ENCODE results near the gene IFI30.

IFI30 gene

GRCh38 chr19:18171605-18172327 lies 1.8 kb upstream of the IFI30 start:
- DNase-seq, result no peak

DNA sequence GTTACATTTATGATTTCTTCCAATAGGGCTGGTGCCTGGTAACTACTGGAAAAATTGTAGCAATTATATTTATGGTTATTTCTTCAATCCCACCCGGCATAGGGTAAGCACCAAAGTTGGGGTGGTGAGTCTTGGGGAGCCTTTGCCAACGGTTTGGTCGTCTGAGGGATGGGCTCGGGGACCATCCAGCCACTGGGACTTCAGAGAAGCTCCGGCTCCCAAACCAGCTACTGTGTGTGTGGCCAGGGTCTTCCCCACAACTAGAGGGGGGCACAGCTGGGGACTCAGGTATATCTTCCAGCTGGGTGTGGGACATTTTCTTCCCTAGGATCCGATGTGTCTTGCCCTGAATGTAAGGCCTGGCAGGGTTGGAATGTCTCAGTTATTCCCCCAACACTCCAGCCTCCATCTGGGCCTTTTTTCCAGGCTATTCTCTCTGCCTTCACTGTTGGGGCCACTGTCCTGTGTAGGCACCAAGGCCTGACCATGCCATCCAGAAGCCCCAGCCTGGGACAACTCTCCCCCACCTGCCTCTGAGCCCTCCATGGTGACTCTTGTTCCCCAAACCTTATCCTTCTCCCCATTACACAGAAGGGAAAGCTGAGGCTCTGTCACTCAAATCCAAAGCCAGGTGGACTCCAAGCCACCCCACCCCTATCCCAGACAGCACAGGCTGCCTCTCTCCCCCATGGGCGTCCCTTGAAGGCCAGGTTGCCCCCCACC lies 1.1 kb upstream of the IFI30 start:
- no peak for DNase-seq

GRCh38 chr19:18173054-18173571 lies 500 bp upstream of the IFI30 start:
- no peak for DNase-seq

DNA sequence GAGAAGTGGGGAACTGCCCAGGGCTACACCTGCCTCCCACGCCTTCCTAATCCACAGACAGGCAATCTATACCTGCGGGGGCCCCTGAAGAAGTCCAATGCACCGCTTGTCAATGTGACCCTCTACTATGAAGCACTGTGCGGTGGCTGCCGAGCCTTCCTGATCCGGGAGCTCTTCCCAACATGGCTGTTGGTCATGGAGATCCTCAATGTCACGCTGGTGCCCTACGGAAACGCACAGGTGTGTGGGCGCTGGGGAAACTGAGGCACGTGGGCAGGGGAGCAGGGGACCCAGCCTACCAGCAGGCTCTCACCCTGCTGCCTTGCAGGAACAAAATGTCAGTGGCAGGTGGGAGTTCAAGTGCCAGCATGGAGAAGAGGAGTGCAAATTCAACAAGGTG lies 1.4 kb downstream of the IFI30 start:
- DNase-seq, result no peak

DNA sequence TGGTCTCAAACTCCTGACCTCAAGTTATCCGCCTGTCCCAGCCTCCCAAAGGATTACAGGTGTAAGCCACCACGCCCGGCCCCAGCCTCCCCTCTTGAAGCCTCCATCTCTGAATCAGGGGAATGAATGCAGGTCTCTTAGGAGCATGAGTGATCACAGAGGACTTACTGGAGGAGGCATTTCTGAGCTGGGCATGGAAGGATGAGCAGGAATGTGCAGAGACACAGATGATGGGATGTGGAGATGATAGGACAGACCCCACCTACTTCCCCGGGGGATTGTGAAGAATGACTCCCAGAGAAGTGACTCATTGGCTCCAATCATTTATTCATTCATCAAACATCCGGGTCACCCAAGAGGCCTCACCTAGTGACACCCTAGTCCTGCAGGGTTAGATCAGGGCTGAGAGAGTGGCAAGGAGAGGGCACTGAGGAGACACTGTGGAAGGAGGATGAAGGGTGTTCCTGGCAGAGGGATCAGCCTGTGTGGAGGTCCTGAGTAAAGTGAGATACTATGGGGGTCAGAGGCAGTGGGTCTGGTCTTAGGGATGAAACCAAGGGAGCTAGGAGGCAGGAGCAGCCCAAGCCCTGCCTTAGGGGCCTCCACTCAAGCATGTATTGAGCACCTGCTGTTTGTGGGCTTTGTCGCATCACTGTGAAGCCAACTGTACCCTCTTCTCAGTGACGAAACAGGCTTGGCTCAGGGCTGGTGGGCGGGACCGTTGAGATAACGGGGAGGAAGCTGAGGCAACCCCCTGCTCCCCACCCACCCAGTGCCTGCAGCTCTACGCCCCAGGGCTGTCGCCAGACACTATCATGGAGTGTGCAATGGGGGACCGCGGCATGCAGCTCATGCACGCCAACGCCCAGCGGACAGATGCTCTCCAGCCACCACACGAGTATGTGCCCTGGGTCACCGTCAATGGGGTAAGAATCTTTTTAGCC lies 3.0 kb downstream of the IFI30 start:
- DNase-seq, result no peak

GRCh38 chr19:18179957-18180356 lies 6.3 kb downstream of the IFI30 start:
- DNase-seq, result no peak

GRCh38 chr19:18183529-18183928 lies 9.9 kb downstream of the IFI30 start:
- DNase-seq, result no peak

DNA sequence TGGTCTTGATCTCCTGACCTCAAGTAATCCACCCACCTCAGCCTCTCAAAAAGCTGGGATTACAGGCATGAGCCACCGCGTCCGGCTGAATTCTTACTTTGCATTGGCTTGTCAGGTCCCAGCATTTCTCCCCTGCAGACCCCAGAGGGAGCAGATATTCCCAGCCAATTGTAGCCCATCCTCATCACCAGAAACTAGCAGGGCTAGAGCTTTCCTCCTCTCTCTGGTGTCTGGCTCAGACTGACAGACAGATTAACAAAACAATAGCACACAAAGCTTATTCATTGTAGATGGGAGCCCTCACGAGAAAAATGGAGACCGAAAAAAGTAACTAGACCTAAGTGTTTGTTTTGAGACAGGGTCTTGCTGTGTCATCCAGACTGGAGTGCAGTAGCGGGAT lies 11.9 kb downstream of the IFI30 start:
- no peak for DNase-seq

- no peak for DNase-seq
Measured at GRCh38 chr19:18190278-18190677, 16.7 kb downstream of the IFI30 start.

DNA sequence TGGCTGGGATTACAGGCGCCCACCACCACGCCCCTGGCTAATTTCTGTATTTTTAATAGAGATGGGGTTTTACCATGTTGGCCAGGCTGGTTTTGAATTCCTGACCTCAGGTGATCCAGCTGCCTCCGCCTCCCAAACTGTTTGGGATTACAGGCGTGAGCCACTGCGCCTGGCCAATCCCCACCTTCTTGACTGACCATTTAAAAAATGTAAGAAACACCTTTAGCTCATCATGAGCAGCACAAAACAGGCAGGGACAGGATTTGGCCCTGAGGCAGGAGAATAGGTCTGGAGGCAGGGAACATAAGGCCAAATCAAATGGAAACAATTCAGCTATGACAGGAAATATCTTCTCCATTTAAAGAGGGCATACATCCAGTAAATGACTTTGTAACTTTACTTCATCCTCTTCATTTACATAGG lies 18.0 kb downstream of the IFI30 start:
- DNase-seq, result no peak

GRCh38 chr19:18192673-18193387 lies 19.2 kb downstream of the IFI30 start, which contains the start of gene MPV17L2:
Gene MPV17L2, plus strand, starts transcription at chr19:18193218. Its CDS starts 64 bp downstream, at chr19:18193282.
- DNase-seq, result peak; percentile 99

DNA sequence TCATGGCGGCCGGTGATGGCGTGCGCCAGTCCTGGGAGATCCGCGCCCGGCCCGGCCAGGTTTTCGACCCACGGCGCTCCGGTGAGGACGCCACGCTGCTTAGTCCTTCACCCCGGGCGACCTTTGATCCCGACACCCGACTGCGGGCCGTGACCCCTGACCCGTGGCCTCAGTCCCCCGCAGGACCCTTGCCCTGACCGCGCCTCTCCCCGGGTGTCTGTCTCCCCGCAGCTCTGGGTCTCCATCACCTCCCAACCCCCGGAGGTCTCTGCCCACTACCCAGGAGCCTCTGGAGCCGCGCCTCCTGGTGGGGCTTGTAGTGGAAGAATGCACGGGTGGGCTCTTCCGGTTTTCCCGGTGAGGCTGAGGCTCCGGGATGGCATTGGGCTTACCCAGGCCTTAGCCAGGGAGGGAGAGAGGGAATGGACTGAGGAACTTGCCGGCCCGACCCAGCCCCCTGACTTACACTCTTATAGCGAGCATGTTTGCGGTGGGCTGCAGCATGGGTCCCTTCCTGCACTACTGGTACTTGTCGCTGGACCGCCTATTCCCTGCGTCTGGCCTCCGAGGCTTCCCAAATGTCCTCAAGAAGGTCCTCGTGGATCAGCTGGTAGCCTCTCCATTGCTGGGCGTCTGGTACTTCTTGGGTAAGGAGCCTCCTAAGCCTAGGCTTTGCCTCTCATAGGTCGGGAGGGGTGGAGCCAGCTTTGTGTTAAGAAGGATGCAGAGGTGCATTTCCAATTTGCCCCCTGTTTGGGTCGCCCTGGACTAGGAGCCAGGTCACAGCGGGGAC lies 20.0 kb downstream of the IFI30 start:
- no peak for DNase-seq

DNA sequence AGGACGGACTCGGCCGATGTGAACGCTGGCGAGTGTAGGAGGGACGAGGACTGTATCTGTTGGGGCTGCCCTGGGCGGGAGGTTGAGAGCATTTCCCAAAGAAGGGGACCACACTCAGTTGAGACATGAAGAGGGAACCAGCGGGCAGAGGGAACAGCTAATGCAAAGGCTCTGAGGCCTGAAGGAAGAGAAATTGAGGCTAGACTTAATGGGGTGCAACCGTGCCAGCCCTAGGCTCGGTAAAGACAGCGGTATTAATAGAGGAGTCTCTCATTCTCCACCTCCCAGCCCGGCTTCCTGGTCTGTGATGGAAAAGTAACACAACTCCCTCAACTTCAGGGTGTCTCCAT lies 20.5 kb downstream of the IFI30 start:
- no peak for DNase-seq

GRCh38 chr19:18194554-18195238 lies 21.1 kb downstream of the IFI30 start:
- no peak for DNase-seq

DNA sequence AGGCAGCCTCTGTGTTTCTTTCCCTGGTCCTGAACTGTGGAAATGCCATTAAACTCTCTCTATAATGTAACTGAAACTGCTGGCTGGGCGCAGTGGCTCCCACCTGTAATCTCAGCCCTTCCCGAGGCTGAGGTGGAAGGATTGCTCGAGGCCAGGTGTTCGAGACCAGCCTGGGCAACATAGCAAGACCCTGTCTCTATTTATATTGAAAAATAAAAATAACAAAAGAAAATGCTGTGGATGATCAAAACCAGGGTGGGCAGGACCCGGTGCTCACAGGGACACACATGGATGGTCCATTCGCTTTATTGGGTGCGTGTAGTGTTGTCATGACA lies 22.9 kb downstream of the IFI30 start:
- no peak for DNase-seq

DNA sequence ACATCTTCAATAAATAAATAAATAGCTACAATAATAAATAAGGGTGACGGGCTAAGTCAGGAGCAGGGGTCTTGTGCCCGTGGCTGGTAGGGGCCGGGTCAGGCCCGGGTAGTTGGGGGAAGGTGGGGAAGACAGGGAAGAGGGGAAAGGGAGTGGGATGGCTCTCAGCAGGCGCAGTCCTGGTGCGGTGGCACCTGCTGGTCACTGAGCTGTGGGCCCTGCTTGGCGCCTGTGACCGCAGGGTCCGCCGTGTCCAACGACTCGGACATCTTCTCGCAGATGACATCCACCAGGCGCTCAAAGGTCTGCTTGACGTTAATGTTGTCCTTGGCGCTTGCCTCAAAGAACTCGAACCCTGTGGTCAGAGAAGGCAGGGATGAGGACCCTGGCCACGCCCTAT lies 23.7 kb downstream of the IFI30 start:
- no peak for DNase-seq

DNA sequence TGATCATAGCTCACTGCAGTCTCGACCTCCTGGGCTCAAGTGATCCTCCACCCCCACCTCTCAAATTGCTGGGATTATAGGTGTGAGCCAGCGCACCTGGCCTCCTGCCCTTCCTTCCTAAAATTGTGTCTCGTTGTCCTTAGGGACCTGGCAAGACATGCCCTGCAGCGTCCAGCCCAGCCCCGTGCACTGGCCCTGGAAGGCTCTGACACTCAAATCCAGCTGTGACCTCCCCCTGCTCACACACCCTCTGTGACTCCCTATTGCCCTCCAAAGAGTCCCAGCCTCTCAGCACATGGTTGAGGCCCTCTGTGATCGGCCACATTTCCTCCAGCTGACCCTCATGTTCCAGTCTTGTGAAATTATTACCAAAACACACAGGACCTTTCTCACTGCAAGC lies 24.3 kb downstream of the IFI30 start:
- DNase-seq, result no peak

DNA sequence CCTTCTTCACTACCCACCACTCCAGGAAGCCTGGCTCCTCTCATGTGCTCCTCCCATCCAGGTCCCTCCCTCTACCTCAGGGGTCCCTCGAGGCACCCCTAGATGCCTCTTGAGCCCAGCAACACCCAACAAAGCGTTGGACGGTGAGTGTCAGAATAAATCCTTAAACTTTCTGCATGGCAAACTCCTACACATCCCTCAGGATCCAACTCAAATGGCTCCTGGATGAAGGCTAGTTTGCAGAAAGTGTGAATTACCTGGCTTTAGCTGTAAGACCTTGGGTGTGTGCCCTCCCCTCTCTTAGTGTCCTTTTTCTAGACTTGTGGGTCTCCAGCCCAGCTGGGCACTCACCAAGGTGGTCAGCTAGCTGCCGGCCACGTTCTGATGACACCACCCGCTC lies 24.8 kb downstream of the IFI30 start:
- DNase-seq, result no peak

GRCh38 chr19:18202397-18202777 lies 28.8 kb downstream of the IFI30 start:
- DNase-seq, result no peak

- no peak for DNase-seq
Measured at GRCh38 chr19:18202778-18203407, 29.3 kb downstream of the IFI30 start.

DNA sequence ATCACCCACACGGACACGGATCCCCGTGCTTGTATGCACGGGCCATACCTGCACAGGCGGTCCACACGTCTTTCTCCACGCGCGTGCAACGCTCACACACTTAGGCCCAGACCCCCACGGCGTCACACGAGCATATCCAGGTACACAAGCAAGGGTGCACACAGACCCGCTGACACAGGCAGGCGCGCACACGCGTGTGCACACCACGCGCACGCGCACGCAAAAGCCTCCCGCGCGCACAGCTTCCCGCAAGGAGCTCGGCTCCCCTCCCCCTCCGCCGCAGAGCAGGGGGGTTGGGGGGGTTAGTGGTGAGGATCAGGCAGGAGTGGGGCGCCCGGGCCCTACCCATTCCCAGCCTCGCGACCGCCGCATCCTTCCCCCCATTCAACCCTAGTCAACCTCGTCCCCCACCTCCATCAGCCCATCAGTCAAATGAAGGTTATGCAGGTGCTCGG lies 29.8 kb downstream of the IFI30 start:
- no peak for DNase-seq

Measured in NCI-H510A (cell line).